HCT116 (cell line): Measurements from ENCODE around the gene PCDHGA3. TPM values are rescaled to one million over a fixed set of nuclear protein-coding genes. Genes with fewer than 3 reads are reported as not detected.

ENCODE experiments used
- ATAC-seq: fragments of 200-7000 bp; cut with Tn5 transposase; 2 replicates; pipeline ENCODE4 v1.9.1; 2020; ENCODE audit warnings: mild to moderate bottlenecking, moderate library complexity
- BruUV-seq: library from RNA; stranded (reverse); fragments of 400-500 nt; replicated peaks from 2 replicates; lab custom pipeline; 2021; lab: Mats Ljungman, UMichigan
- CTCF ChIA-PET: fragments of 300-600 bp; sonication (Branson Sonifier 250); formaldehyde crosslinking; loops from one replicate; lab custom pipeline; 2021; ENCODE audit warnings: antibody characterized with exemption; lab: Charles Lee
- POLR2A ChIA-PET: fragments of 300-600, 350-600 bp; sonication (Branson Sonifier 250); formaldehyde crosslinking; loops from one replicate; lab custom pipeline; 2021; ENCODE audit warnings: antibody characterized with exemption; lab: Charles Lee
- RAD21 ChIA-PET, 2 experiments: fragments of 300-600 bp; sonication (Branson Sonifier 250); formaldehyde crosslinking; loops; one replicate each; lab custom pipeline; 2023; ENCODE audit warnings: low total read pairs in 2 of 2; ENCODE audit not compliant: uncharacterized antibody in 2 of 2, unreplicated experiment in 2 of 2, low non-redundant PET in 1 of 2; lab: Charles Lee
- DNase-seq: peaks from one replicate; pipeline ENCODE4 v3.0.0-alpha.2; 2010; ENCODE audit warnings: low read depth, low spot score
- H2AFZ ChIP-seq: fragments of 200-600 bp; shearing (Covaris generic), sonication (generic); 2 replicates; pipeline ENCODE4 v1.6.1; 2017; ENCODE audit warnings: low read depth, mixed run types, mixed read lengths, antibody characterized with exemption, low read length; ENCODE audit not compliant: poor library complexity, severe bottlenecking
- H3K27ac ChIP-seq: 2 replicates; pipeline ENCODE4 v1.5.1; 2012; ENCODE audit warnings: low read depth, low read length
- H3K27me3 ChIP-seq: fragments of 200-600 bp; sonication (generic); 2 replicates; pipeline ENCODE4 v1.6.1; 2016; ENCODE audit warnings: mixed run types, low read length, mixed read lengths; ENCODE audit not compliant: insufficient read depth
- H3K36me3 ChIP-seq, 2 experiments: fragments of 200-500 bp in 1 of 2; fragments of 200-600 bp in 1 of 2; sonication (Bioruptor generic) in 1 of 2; sonication (generic) in 1 of 2; 2 replicates each; pipeline versions ENCODE4 v1.5.1 to v1.6.1; 2014 to 2016; ENCODE audit warnings: low read length in 2 of 2, inconsistent platforms in 1 of 2, mixed read lengths in 1 of 2, mixed run types in 1 of 2; ENCODE audit not compliant: insufficient read depth in 2 of 2, control insufficient read depth in 1 of 2
- H3K4me1 ChIP-seq, 2 experiments: fragments of 200-600 bp in 1 of 2; sonication (generic) in 1 of 2; 2 replicates each; pipeline versions ENCODE4 v1.5.1 to v1.6.1; 2012 to 2017; ENCODE audit warnings: low read length in 2 of 2, inconsistent platforms in 1 of 2, mild to moderate bottlenecking in 1 of 2, mixed read lengths in 1 of 2, mixed run types in 1 of 2, moderate library complexity in 1 of 2; ENCODE audit not compliant: insufficient read depth in 2 of 2, control insufficient read depth in 1 of 2
- H3K4me2 ChIP-seq: fragments of 200-600 bp; sonication (generic); 2 replicates; pipeline ENCODE4 v1.6.1; 2017; ENCODE audit warnings: mixed run types, low read length, mixed read lengths
- H3K4me3 ChIP-seq, 2 experiments: fragments of 200-600 bp in 1 of 2; sonication (generic) in 1 of 2; replicated peaks in 1 of 2; 2 replicates each; pipeline ENCODE4 v1.5.1; 2011 to 2016; ENCODE audit warnings: low read length in 2 of 2, control low read depth in 1 of 2, low read depth in 1 of 2, mild to moderate bottlenecking in 1 of 2, mixed read lengths in 1 of 2, mixed run types in 1 of 2
- H3K79me2 ChIP-seq: fragments of 200-600 bp; sonication (generic); 2 replicates; pipeline ENCODE4 v1.6.1; 2017; ENCODE audit warnings: mild to moderate bottlenecking, mixed run types, low read length, moderate library complexity, mixed read lengths; ENCODE audit not compliant: insufficient read depth
- H3K9ac ChIP-seq: fragments of 200-600 bp; sonication (generic); 2 replicates; pipeline ENCODE4 v1.6.1; 2016; ENCODE audit warnings: low read length, mixed read lengths
- H3K9me2 ChIP-seq: fragments of 200-600 bp; sonication (generic), shearing (Covaris generic); 2 replicates; pipeline ENCODE4 v1.6.1; 2017; ENCODE audit warnings: mixed run types, mild to moderate bottlenecking, moderate library complexity; ENCODE audit not compliant: insufficient read depth
- H3K9me3 ChIP-seq, 2 experiments: fragments of 200-500 bp in 1 of 2; fragments of 200-600 bp in 1 of 2; sonication (Bioruptor generic) in 1 of 2; sonication (generic) in 1 of 2; 2 replicates each; pipeline ENCODE4 v1.6.1; 2014 to 2017; ENCODE audit warnings: low read length in 2 of 2, mixed read lengths in 2 of 2, inconsistent platforms in 1 of 2, low read depth in 1 of 2, mild to moderate bottlenecking in 1 of 2, mixed run types in 1 of 2, moderate library complexity in 1 of 2; ENCODE audit not compliant: control insufficient read depth in 1 of 2, insufficient read depth in 1 of 2
- H4K20me1 ChIP-seq: fragments of 200-600 bp; sonication (generic), shearing (Covaris generic); 2 replicates; pipeline ENCODE4 v1.6.1; 2017; ENCODE audit warnings: mixed run types, mild to moderate bottlenecking, moderate library complexity; ENCODE audit not compliant: insufficient read depth
- EZH2 ChIP-seq: fragments of 200-600 bp; sonication (generic); IDR thresholded peaks from 2 replicates; pipeline ENCODE4 v1.6.1; 2017; ENCODE audit warnings: antibody characterized with exemption, mixed run types
- JUND ChIP-seq: IDR thresholded peaks from 2 replicates; pipeline ENCODE4 v1.6.1; 2012
- RAD21 ChIP-seq: IDR thresholded peaks from 2 replicates; pipeline ENCODE4 v1.6.1; 2012; ENCODE audit warnings: low read depth, mild to moderate bottlenecking
- TCF7L2 ChIP-seq: IDR thresholded peaks from 2 replicates; pipeline ENCODE4 v1.7.0; 2011; ENCODE audit warnings: borderline replicate concordance, inconsistent platforms; ENCODE audit not compliant: insufficient read depth, insufficient read length; ENCODE audit errors: extremely low read depth
- ZNF274 ChIP-seq: fragments of 200-500 bp; sonication (Bioruptor generic); IDR thresholded peaks from 2 replicates; pipeline ENCODE4 v1.6.1; 2014; ENCODE audit warnings: mild to moderate bottlenecking, low read depth, low read length, inconsistent platforms
- intact Hi-C: fragments of 100-400 bp; cut with micrococcal nuclease; formaldehyde crosslinking; loops from 2 replicates; pipeline ENCODE4 v1.10.0; 2022
- total RNA-seq: library from RNA; stranded (reverse); gene quantifications from one replicate; pipeline ENCODE4 v1.2.1, GENCODE V29; 2021; ENCODE audit not compliant: unreplicated experiment
- TF ChIP-seq, protein P1 (sequence below), 3 experiments: fragments of 200-600 bp in 1 of 3; sonication (generic) in 1 of 3; IDR thresholded peaks in 2 of 3; conservative IDR thresholded peaks in 1 of 3; 2 replicates each; pipeline ENCODE4 v1.5.1; 2012 to 2017; ENCODE audit warnings: low read depth in 2 of 3, low read length in 2 of 3, antibody characterized with exemption in 1 of 3, borderline replicate concordance in 1 of 3, control low read depth in 1 of 3, mild to moderate bottlenecking in 1 of 3, mixed read lengths in 1 of 3, mixed run types in 1 of 3, moderate library complexity in 1 of 3; ENCODE audit not compliant: insufficient read depth in 1 of 3

PCDHGA3 gene
- total RNA-seq, 1 experiment from 2014 or later = not detected

DNA sequence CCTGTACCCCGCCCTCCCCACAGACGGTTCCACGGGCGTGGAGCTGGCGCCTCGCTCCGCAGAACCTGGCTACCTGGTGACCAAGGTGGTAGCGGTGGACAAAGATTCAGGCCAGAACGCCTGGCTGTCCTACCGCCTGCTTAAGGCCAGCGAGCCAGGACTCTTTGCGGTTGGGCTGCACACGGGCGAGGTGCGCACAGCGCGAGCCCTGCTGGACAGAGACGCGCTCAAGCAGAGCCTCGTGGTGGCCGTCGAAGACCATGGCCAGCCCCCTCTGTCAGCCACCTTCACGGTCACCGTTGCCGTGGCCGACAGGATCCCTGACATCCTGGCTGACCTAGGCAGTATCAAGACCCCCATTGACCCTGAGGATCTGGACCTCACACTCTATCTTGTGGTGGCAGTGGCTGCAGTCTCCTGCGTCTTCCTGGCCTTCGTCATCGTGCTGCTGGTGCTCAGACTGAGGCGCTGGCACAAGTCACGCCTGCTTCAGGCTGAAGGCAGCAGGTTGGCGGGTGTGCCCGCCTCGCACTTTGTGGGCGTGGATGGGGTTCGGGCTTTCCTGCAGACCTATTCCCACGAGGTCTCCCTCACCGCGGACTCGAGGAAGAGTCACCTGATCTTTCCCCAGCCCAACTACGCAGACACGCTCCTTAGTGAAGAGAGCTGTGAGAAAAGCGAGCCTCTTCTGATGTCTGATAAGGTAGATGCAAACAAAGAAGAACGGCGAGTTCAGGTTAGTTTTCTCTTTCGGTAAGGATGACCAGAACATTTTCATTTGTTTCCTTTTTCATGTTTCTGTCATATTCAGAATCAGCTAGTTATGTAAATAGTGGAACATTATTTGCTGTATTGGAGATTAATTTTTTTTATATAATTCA is 22.6 kb downstream of the PCDHGA3 start (continued):
- TF ChIP-seq, protein P1, sequence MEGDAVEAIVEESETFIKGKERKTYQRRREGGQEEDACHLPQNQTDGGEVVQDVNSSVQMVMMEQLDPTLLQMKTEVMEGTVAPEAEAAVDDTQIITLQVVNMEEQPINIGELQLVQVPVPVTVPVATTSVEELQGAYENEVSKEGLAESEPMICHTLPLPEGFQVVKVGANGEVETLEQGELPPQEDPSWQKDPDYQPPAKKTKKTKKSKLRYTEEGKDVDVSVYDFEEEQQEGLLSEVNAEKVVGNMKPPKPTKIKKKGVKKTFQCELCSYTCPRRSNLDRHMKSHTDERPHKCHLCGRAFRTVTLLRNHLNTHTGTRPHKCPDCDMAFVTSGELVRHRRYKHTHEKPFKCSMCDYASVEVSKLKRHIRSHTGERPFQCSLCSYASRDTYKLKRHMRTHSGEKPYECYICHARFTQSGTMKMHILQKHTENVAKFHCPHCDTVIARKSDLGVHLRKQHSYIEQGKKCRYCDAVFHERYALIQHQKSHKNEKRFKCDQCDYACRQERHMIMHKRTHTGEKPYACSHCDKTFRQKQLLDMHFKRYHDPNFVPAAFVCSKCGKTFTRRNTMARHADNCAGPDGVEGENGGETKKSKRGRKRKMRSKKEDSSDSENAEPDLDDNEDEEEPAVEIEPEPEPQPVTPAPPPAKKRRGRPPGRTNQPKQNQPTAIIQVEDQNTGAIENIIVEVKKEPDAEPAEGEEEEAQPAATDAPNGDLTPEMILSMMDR (IDR thresholded peaks at IDR 0.05 in 2 of 3, conservative IDR thresholded peaks at IDR 0.05 in 1 of 3; ENCODE audit: borderline replicate concordance in 1 of 3, insufficient read depth in 1 of 3, low read depth in 2 of 3, low read length in 2 of 3) = no peak
- TF ChIP-seq TCF7L2 (no peak), RAD21 (no peak), EZH2 (no peak), ZNF274 (no peak), JUND (no peak)
- TF ChIP-seq, all 23 proteins: peak for 0

DNA sequence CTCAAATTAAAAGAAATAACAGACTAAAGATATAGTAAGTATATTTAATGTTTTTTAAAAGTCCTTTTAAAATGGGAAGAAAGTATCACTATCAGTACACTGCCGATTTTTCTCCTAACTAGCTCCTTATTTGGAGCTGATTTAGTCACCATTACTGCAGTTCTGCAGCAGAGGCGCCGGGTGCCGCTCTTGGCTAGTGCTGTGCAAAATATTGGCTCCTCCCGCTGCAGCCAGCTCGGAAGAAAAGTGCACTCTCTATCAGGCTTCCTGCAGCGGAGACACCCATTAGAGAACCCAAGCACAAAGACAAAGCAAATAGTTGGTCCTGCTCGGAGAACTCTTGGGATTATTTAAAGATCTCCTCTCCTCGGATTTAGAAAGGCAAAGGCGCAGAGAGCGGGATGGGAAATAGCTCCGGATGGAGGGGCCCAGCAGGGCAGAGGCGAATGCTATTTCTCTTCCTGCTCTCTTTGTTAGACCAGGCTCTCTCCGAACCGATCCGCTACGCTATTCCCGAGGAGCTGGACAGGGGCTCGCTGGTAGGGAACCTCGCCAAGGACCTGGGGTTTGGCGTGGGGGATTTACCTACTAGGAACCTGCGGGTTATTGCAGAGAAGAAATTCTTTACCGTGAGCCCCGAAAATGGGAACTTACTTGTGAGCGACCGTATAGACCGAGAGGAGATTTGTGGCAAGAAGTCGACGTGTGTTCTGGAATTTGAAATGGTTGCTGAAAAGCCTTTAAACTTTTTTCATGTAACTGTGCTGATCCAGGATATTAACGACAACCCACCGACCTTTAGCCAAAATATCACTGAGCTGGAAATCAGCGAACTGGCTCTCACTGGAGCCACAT is 26.6 kb downstream of the PCDHGA3 start, which contains the start of gene PCDHGB3:
Gene PCDHGB3, plus strand, starts transcription at position 249 of the 855 bp plus-strand sequence. Its CDS starts 153 bp downstream, at position 402.
- TF ChIP-seq RAD21 (0 out of 2 replicates have a peak, but pooled peaks have one; percentile 10), ZNF274 (no peak)
- intact Hi-C loops = no loop called here
- no peaks in the 10 kb centered on the region for H3K79me2 ChIP-seq
- H3K4me2 ChIP-seq = no peak within 1 kb of the TSS
- H3K27ac ChIP-seq = no peak within 1 kb of the TSS
- no peaks in the 10 kb centered on the region for H3K36me3 ChIP-seq
- no peaks in the 10 kb centered on the region for H3K4me1 ChIP-seq
- no peak within 1 kb of the TSS for H3K9ac ChIP-seq
- peaks cover 0 to 12% of the 10 kb centered on the region in 2 experiments; a peak in 2 of 4 replicates for H3K9me3 ChIP-seq
- H3K27me3 ChIP-seq = no peaks in the 10 kb centered on the region
- ChIA-PET POLR2A (no interaction called here), CTCF (interaction anchor here (1.1 to 1.4 kb wide), 2 partner anchors 188 to 194 kb away, joined by 3 to 6 read pairs; no protein-coding TSS in a partner anchor), RAD21 (interaction anchor here in 1 of 2 experiments (0.6 kb wide), 1 partner anchor 266 kb away, joined by 3 read pairs; no protein-coding TSS in a partner anchor)
- no peaks in the 10 kb centered on the region for H4K20me1 ChIP-seq
- no TSS peak for BruUV-seq
- no peak for DNase-seq
- H2AFZ ChIP-seq = no peak within 1 kb of the TSS
- H3K4me3 ChIP-seq = no peak within 1 kb of the TSS
- H3K9me2 ChIP-seq = no peaks in the 10 kb centered on the region
- ATAC-seq = no peak
